B cell (primary cell): Measurements from ENCODE around the gene TMEM115. TPM values are rescaled to one million over a fixed set of nuclear protein-coding genes. Genes with fewer than 3 reads are reported as not detected.
A peak's percentile ranks its signal among the peaks of the same experiment; 100 is the strongest.

Experiments used
- ATAC-seq: fragments of 200-7000 bp; cut with Tn5 transposase; one replicate; pipeline ENCODE4 v1.10.0; 2021; ENCODE audit warnings: low read depth, mild to moderate bottlenecking, moderate number of reproducible peaks, moderate library complexity
- CTCF ChIA-PET: fragments of 350-600 bp; sonication (Branson Sonifier 250); formaldehyde crosslinking; loops from one replicate; lab custom pipeline; 2021; ENCODE audit warnings: antibody characterized with exemption, inconsistent platforms; lab: Charles Lee
- POLR2A ChIA-PET: fragments of 350-600 bp; sonication (Branson Sonifier 250); formaldehyde crosslinking; loops from one replicate; lab custom pipeline; 2021; ENCODE audit warnings: antibody characterized with exemption; lab: Charles Lee
- DNase-seq: peaks from one replicate; pipeline ENCODE4 v3.0.0; 2013
- H2AFZ ChIP-seq: 2 replicates; pipeline ENCODE4 v1.6.1; 2012; ENCODE audit warnings: mild to moderate bottlenecking, low read depth, low read length; ENCODE audit not compliant: insufficient read depth, poor library complexity, severe bottlenecking
- H3K27ac ChIP-seq, 2 donors: 1 replicate in 1 of 2; 2 replicates in 1 of 2; pipeline ENCODE4 v1.5.1; 2012 to 2013; ENCODE audit warnings: low read length in 2 of 2, mild to moderate bottlenecking in 2 of 2, moderate library complexity in 1 of 2
- H3K27me3 ChIP-seq, 4 experiments: fragments of 200-600 bp in 1 of 4; sonication (generic) in 1 of 4; replicated peaks in 1 of 4; 1 replicate in 2 of 4; 2 replicates in 2 of 4; pipeline versions ENCODE4 v1.6.1 to v1.7.0; 2013 to 2016; ENCODE audit warnings: low read length in 3 of 4, mild to moderate bottlenecking in 2 of 4, mixed read lengths in 1 of 4, moderate library complexity in 1 of 4; ENCODE audit not compliant: insufficient read depth in 4 of 4, control insufficient read depth in 3 of 4; ENCODE audit errors: control extremely low read depth in 1 of 4
- H3K36me3 ChIP-seq, 2 experiments: replicated peaks in 1 of 2; 1 replicate in 1 of 2; 2 replicates in 1 of 2; pipeline versions ENCODE4 v1.6.1 to v1.7.1; 2013; ENCODE audit warnings: low read length in 1 of 2; ENCODE audit not compliant: insufficient read depth in 2 of 2, control insufficient read depth in 1 of 2; ENCODE audit errors: control extremely low read depth in 1 of 2, extremely low read depth in 1 of 2
- H3K4me1 ChIP-seq, 2 donors: fragments of 200-600 bp in 1 of 2; sonication (generic) in 1 of 2; 1 replicate in 1 of 2; 2 replicates in 1 of 2; pipeline versions ENCODE4 v1.5.1 to v1.6.1; 2013 to 2017; ENCODE audit warnings: low read length in 2 of 2; ENCODE audit not compliant: control insufficient read depth in 2 of 2, insufficient read depth in 2 of 2
- H3K4me2 ChIP-seq: replicated peaks from 2 replicates; pipeline ENCODE3; 2012; ENCODE audit warnings: mild to moderate bottlenecking, low read depth, low read length; ENCODE audit not compliant: poor library complexity, severe bottlenecking
- H3K4me3 ChIP-seq, 5 experiments: fragments of 200-600 bp in 1 of 5; sonication (generic) in 1 of 5; 1 replicate in 3 of 5; 2 replicates in 2 of 5; pipeline versions ENCODE4 v1.5.1 to v1.7.0; 2011 to 2016; ENCODE audit warnings: low read length in 4 of 5, mild to moderate bottlenecking in 4 of 5, low read depth in 2 of 5, control low read depth in 1 of 5, moderate library complexity in 1 of 5; ENCODE audit not compliant: insufficient read depth in 1 of 5; ENCODE audit errors: control extremely low read depth in 1 of 5, extremely low read depth in 1 of 5
- H3K79me2 ChIP-seq: fragments of 200-600 bp; sonication (generic); one replicate; pipeline ENCODE4 v1.6.0; 2016; ENCODE audit warnings: low read length; ENCODE audit not compliant: control insufficient read depth, insufficient read depth
- H3K9ac ChIP-seq: fragments of 200-600 bp; sonication (generic); 2 replicates; pipeline ENCODE4 v1.6.1; 2017; ENCODE audit warnings: mild to moderate bottlenecking, low read length, moderate library complexity
- H3K9me3 ChIP-seq, 3 donors: one replicate each; pipeline versions ENCODE4 v1.6.1 to v1.7.1; 2013; ENCODE audit warnings: low read length in 2 of 3; ENCODE audit not compliant: control insufficient read depth in 2 of 3, insufficient read depth in 1 of 3; ENCODE audit errors: control extremely low read depth in 1 of 3
- H4K20me1 ChIP-seq: 2 replicates; pipeline ENCODE4 v1.6.0; 2012; ENCODE audit warnings: mild to moderate bottlenecking, low read length; ENCODE audit not compliant: insufficient read depth, control insufficient read depth, poor library complexity, severe bottlenecking
- H3K27ac Mint-ChIP-seq: one replicate; pipeline ENCODE4 v1.8.0; 2021; ENCODE audit warnings: mixed read lengths
- H3K27me3 Mint-ChIP-seq: one replicate; pipeline ENCODE4 v1.8.0; 2021; ENCODE audit warnings: mixed read lengths
- H3K4me1 Mint-ChIP-seq: one replicate; pipeline ENCODE4 v1.8.0; 2021; ENCODE audit warnings: mixed read lengths
- H3K4me3 Mint-ChIP-seq: one replicate; pipeline ENCODE4 v1.8.0; 2021; ENCODE audit warnings: mixed read lengths
- H3K9me3 Mint-ChIP-seq: one replicate; pipeline ENCODE4 v1.8.0; 2022; ENCODE audit warnings: mixed read lengths; ENCODE audit not compliant: insufficient read depth
- EZH2 ChIP-seq: IDR thresholded peaks from 2 replicates; pipeline ENCODE4 v1.6.1; 2012; ENCODE audit warnings: borderline replicate concordance, low read depth, mild to moderate bottlenecking, moderate library complexity, low read length; ENCODE audit not compliant: insufficient read depth, poor library complexity, severe bottlenecking
- WGBS: methylation state at CpG from one replicate; pipeline ENCODE4 v1.1.5; 2013; ENCODE audit warnings: missing lambda C conversion rate; ENCODE audit not compliant: insufficient coverage; 5-methylcytosine and 5-hydroxymethylcytosine counted together
- intact Hi-C: fragments of 100-400 bp; cut with micrococcal nuclease; formaldehyde crosslinking; loops from one replicate; pipeline ENCODE4 v1.10.0; 2022
- polyA plus RNA-seq: library from polyadenylated mRNA; depleted of rRNA; stranded (reverse); fragments of >200 nt; gene quantifications from 2 replicates; pipeline ENCODE4 v1.2.3, GENCODE V29; 2012
- total RNA-seq, 2 donors: library from RNA; stranded (reverse); fragments of 120-200 nt in 1 of 2; gene quantifications; 1 replicate in 1 of 2; 2 replicates in 1 of 2; pipeline versions ENCODE4 v1.2.3 to v1.2.4, GENCODE V29; 2013 to 2022
- TF ChIP-seq, protein P1 (sequence below): fragments of 200-600 bp; IDR thresholded peaks from one replicate; pipeline ENCODE4 v1.8.0; 2022; ENCODE audit warnings: antibody characterized with exemption, mild to moderate bottlenecking

TMEM115 gene
- total and polyA plus RNA-seq, 2 donors (not counting 1 experiment from before 2014, with no cell fraction given): 19.8 to 27.2 TPM

DNA sequence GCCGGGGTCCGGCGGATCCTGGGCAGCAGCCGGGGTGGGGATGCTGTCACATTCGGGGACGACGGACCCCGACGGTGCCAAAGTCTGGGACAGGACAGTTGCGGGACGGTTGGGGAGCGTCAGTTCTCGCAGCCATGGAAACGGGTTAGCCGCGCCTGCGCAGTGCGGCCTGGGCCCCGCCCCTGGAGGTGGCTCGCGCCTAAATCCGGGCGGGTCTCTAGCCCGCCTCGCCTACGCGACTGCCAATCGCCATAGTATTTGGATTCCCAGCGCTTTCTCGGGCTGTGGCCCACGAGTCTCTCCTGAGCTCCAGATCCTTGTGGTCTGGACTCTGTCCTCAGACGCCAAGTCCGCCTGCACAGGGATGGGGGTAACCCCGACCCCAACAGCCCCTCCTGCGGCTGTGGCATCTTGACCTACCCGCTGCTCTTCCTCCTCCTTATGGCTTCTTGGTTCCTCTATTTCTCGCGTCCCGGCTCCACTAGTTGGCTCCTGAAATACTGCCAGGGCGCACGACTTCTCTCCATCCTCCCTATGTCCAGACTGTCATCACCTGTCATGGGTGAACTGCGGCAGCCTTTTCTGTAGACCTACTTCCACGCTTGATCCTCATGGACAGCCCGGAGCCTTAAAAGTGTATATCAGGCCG lies 13.6 kb downstream of the TMEM115 start, which contains the start of gene ZMYND10:
TSS of gene ZMYND10 (minus strand) at position 147 of the 649 bp plus-strand sequence. CDS start 153 bp downstream, outside the sequence.
- peak within 1 kb of the TSS; percentile 77 for H3K4me3 Mint-ChIP-seq
- Histone ChIP-seq H3K9ac (peak within 1 kb of the TSS; percentile 55), H2AFZ (peak within 1 kb of the TSS; percentile 62), H4K20me1 (peaks cover 21% of the 10 kb centered on the region), H3K9me3 (no peaks in the 10 kb centered on the region), H3K4me2 (peak within 1 kb of the TSS; percentile 91), H3K36me3 (peaks cover 0 to 19% of the 10 kb centered on the region in 2 experiments), H3K4me1 (peaks cover 30 to 54% of the 10 kb centered on the region in 2 donors), H3K79me2 (peaks cover 37% of the 10 kb centered on the region), H3K27ac (no peak within 1 kb of the TSS), H3K4me3 (peak within 1 kb of the TSS in 4 of 5 experiments; percentile 18 to 52 (median 36)), H3K27me3 (no peaks in the 10 kb centered on the region)
- H3K9me3 Mint-ChIP-seq: no peaks in the 10 kb centered on the region
- TF ChIP-seq, protein P1, sequence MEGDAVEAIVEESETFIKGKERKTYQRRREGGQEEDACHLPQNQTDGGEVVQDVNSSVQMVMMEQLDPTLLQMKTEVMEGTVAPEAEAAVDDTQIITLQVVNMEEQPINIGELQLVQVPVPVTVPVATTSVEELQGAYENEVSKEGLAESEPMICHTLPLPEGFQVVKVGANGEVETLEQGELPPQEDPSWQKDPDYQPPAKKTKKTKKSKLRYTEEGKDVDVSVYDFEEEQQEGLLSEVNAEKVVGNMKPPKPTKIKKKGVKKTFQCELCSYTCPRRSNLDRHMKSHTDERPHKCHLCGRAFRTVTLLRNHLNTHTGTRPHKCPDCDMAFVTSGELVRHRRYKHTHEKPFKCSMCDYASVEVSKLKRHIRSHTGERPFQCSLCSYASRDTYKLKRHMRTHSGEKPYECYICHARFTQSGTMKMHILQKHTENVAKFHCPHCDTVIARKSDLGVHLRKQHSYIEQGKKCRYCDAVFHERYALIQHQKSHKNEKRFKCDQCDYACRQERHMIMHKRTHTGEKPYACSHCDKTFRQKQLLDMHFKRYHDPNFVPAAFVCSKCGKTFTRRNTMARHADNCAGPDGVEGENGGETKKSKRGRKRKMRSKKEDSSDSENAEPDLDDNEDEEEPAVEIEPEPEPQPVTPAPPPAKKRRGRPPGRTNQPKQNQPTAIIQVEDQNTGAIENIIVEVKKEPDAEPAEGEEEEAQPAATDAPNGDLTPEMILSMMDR: no peak
- no peak for TF ChIP-seq EZH2
- WGBS: 11% methylated on average over 45 of the region's 45 CpGs
- ChIA-PET POLR2A (interaction anchor here (1.0 to 1.6 kb wide), 3 partner anchors 8 to 53 kb away, joined by 4 to 8 read pairs (median 8); partner anchors contain the start of genes IFRD2 and TMEM115), CTCF (interaction anchor here (0.7 to 4.0 kb wide), 5 partner anchors 12 to 247 kb away, joined by 3 to 27 read pairs (median 3); partner anchors contain the start of gene TMEM115)
- ATAC-seq: peak; percentile 26
- H3K4me1 Mint-ChIP-seq: peaks cover 48% of the 10 kb centered on the region
- H3K27me3 Mint-ChIP-seq: no peaks in the 10 kb centered on the region
- intact Hi-C loops: loop anchor here (1.0 to 5.0 kb wide), 2 partner anchors 8 to 267 kb away; partner anchors contain the start of gene CISH
- peak within 1 kb of the TSS; percentile 53 for H3K27ac Mint-ChIP-seq
- DNase-seq: peak; percentile 84
